Transverse colon (tissue), 4 donors: ENCODE measurements around the gene PLEKHM2.

ENCODE experiments used
- CTCF ChIP-seq, 5 experiments: fragments of 200-600 bp in 3 of 5; fragments of 450-650 bp in 2 of 5; sonication (generic) in 3 of 5; IDR thresholded peaks; 1 replicate in 2 of 5; 2 replicates in 3 of 5; pipeline ENCODE4 v1.5.1; 2016 to 2017; ENCODE audit warnings: antibody characterized with exemption in 5 of 5, inconsistent platforms in 3 of 5, mild to moderate bottlenecking in 2 of 5, moderate library complexity in 1 of 5
- EP300 ChIP-seq: sonication (generic); formaldehyde crosslinking; IDR thresholded peaks from one replicate; pipeline ENCODE4 v1.6.1; 2017; ENCODE audit warnings: antibody characterized with exemption, low read depth
- POLR2A ChIP-seq: fragments of 450-650 bp; IDR thresholded peaks from one replicate; pipeline ENCODE4 v1.6.1; 2016; ENCODE audit warnings: antibody characterized with exemption, mild to moderate bottlenecking, moderate library complexity
- POLR2AphosphoS5 ChIP-seq, 3 donors: sonication (generic); formaldehyde crosslinking; IDR thresholded peaks; one replicate each; pipeline ENCODE4 v1.6.1; 2016; ENCODE audit warnings: antibody characterized with exemption in 3 of 3

GRCh38 chr1:15690317-15690716, 6.2 kb downstream of the PLEKHM2 start:
- TF ChIP-seq EP300 (no peak), CTCF (IDR thresholded peaks at IDR 0.05) (no peak), POLR2AphosphoS5 (IDR thresholded peaks at IDR 0.05) (no peak), POLR2A (no peak)
